Activated CD4-positive, alpha-beta T cell treated with anti-CD3 and anti-CD28 coated beads, Interleukin-2, amount 10 ng/mL, durations not matched to agents 7 days and 5 days (primary cell): ENCODE measurements around the gene TCF25. TPM values are rescaled to one million over a fixed set of nuclear protein-coding genes. Genes with fewer than 3 reads are reported as not detected.

ENCODE experiments used
- CTCF ChIA-PET: fragments of 350-600 bp; sonication (Branson Sonifier 250); formaldehyde crosslinking; loops from one replicate; lab custom pipeline; 2021; ENCODE audit warnings: antibody characterized with exemption; lab: Charles Lee
- POLR2A ChIA-PET: fragments of 350-600 bp; sonication (Branson Sonifier 250); formaldehyde crosslinking; loops from one replicate; lab custom pipeline; 2021; ENCODE audit warnings: antibody characterized with exemption; lab: Charles Lee
- DNase-seq: peaks from one replicate; pipeline ENCODE4 v3.0.0-alpha.2; 2020
- H3K27ac Mint-ChIP-seq: one replicate; pipeline ENCODE4 v1.8.0; 2021; ENCODE audit warnings: mild to moderate bottlenecking, moderate library complexity, mixed read lengths
- H3K27me3 Mint-ChIP-seq: one replicate; pipeline ENCODE4 v1.8.0; 2021; ENCODE audit warnings: mixed read lengths
- H3K36me3 Mint-ChIP-seq: one replicate; pipeline ENCODE4 v1.8.0; 2021; ENCODE audit warnings: low read depth, mixed read lengths
- H3K4me1 Mint-ChIP-seq: one replicate; pipeline ENCODE4 v1.8.0; 2021; ENCODE audit warnings: mixed read lengths
- H3K4me3 Mint-ChIP-seq: one replicate; pipeline ENCODE4 v1.8.0; 2021; ENCODE audit warnings: mild to moderate bottlenecking, moderate library complexity, mixed read lengths
- H3K9me3 Mint-ChIP-seq: one replicate; pipeline ENCODE4 v1.8.0; 2021; ENCODE audit warnings: mixed read lengths
- total RNA-seq, 2 experiments: library from RNA; stranded (reverse); gene quantifications; one replicate each; pipeline ENCODE4 v1.2.3, GENCODE V29; 2021

The TCF25 gene
- total RNA-seq, 2 experiments from 2014 or later: 148 to 168 TPM

DNA sequence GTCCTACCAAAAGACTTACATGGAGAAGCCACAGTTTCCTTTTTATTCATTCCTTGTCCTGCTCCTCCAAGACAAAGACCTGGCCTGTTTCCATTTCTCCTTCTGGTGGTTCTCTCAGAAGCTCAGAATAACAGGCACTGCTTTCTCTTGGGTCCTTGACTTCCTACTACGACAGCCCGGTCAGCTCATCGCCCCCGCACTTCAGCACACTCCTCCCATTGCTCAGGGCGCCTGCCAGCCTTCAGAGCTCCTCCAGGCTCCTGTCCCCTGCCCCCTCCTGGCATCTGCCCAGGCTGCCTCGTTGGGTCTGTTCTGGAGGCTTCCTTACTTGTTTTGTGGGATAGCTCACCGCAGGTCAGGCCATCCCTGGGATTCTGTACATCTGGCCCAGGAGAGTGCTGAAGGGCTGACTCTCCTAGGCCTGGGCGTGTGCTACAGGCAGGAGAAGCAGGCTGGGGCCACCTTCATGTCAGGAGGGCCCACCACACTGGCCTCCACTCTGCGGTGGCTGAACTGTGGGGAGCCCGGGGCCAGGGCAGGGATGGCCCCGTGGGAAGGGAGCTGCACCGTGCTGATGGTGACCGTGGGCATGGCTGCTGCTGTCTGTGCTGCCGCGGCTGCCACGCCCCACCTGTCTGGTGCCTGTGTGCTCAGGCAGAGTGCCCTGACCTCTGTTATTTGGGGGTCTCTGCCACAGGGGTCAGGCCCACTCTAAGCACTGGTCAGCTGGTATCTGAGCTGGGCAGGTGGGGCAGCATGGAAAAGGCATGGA, 17.7 kb downstream of the TCF25 start:
- H3K4me1 Mint-ChIP-seq: peaks cover 16% of the 10 kb centered on the region
- no peak overlapping the region for H3K27ac Mint-ChIP-seq
- no peaks in the 10 kb centered on the region for H3K9me3 Mint-ChIP-seq
- ChIA-PET POLR2A (no interaction called here), CTCF (interaction anchor here (1.1 to 1.5 kb wide), 2 partner anchors 13 to 20 kb away, joined by 3 read pairs; no protein-coding TSS in a partner anchor)
- no peaks in the 10 kb centered on the region for H3K27me3 Mint-ChIP-seq
- DNase-seq: no peak
- peaks cover 44% of the 10 kb centered on the region for H3K36me3 Mint-ChIP-seq
- H3K4me3 Mint-ChIP-seq: no peak overlapping the region

DNA sequence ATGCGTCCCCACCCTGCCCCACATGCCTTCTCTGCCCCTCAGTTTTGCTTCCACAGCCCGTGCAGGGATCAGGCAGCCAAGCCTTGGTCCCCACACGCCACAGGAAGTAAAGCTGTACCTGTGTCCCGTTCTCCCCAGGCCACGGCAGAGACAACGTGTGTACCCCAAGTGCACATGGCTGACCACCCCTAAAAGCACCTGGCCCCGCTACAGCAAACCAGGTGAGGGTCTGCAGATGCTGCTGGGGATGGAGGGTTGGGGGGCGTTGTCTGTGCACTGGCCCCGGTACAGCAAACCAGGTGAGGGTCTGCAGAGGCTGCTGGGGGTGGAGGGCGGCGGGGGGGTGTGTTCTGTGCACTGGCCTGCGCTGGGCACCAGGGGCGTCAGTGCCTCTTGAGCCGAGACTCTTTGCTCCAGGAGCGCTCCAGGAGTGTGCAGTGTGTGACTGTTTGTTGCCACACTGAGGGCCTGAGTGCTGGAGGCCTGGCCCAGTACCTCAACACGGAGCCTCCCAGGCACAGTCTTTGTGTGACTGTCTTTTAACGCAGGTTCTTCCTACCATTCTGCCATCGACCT, 18.8 kb downstream of the TCF25 start:
- Mint-ChIP-seq H3K27ac (no peak overlapping the region), H3K4me3 (no peak overlapping the region), H3K27me3 (no peaks in the 10 kb centered on the region), H3K4me1 (peaks cover 16% of the 10 kb centered on the region), H3K9me3 (no peaks in the 10 kb centered on the region), H3K36me3 (peaks cover 42% of the 10 kb centered on the region)
- CTCF ChIA-PET: no interaction called here
- POLR2A ChIA-PET: no interaction called here
- no peak for DNase-seq

DNA sequence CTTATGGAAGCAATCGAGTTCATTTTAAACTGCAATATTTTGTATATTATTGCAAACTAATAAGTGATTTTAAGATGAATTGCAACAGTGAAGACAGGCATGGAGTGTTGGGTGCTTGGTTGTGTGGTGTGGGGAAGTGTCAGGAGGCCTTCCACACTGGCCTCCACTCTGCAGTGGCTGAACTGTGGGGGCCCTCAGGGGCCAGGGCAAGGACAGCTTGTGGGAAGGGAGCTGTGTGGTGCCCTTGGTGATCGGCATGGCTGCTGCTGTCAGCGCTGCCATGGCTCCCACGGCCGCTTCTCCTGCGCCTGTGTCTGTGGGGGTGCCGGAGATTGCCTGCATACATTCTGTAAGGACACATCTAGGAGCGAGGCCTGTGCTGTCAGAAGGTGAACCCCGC, 19.2 kb downstream of the TCF25 start:
- peaks cover 37% of the 10 kb centered on the region for H3K36me3 Mint-ChIP-seq
- DNase-seq: no peak
- ChIA-PET POLR2A (no interaction called here), CTCF (no interaction called here)
- H3K4me3 Mint-ChIP-seq: no peak overlapping the region
- no peak overlapping the region for H3K27ac Mint-ChIP-seq
- H3K27me3 Mint-ChIP-seq: no peaks in the 10 kb centered on the region
- H3K9me3 Mint-ChIP-seq: no peaks in the 10 kb centered on the region
- peaks cover 14% of the 10 kb centered on the region for H3K4me1 Mint-ChIP-seq

DNA sequence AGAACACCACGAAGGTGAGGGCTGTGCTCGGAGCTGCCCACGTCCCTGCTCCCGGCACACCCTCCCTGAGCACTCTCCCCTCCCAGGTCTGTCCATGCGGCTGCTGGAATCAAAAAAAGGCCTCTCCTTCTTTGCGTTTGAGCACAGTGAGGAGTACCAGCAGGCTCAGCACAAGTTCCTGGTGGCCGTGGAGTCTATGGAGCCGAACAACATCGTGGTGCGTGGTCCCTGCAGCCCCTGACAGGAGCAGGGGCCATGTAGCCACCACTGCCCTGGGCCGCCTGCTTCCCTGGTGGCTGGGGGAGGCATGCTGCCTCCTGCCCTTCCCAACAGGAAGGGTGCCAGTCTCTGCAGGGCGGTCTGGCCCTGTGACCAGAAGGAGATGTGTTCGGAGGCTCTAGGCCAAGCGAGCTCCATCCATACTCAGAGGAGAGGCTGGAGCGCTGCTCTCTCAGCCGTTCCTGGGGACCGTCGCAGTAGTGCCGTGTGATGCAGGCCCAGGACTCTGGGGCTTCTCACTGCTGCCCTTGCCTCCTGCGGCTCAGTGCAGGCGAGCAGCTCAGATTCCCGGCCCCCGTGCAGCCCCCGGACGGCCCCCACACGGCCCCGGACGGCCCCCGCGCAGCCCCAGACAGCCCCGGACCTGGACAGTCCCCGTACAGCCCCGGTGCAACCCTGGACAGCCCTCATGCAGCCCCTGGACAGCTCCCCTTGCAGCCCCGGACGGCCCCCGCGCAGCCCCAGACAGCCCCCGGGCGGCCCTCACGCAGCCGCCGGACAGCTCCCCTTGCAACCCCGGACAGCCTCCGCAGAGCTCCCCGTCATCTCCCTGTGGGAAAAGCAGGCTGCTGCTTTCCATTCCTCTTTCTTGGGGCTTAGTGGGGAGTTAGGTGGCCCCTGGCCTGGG, 20.5 kb downstream of the TCF25 start:
- no peak for DNase-seq
- ChIA-PET POLR2A (no interaction called here), CTCF (interaction anchor here (1.5 kb wide), 1 partner anchor 13 kb away, joined by 3 read pairs; no protein-coding TSS in a partner anchor)
- Mint-ChIP-seq H3K27me3 (no peaks in the 10 kb centered on the region), H3K36me3 (peaks cover 37% of the 10 kb centered on the region), H3K27ac (no peak overlapping the region), H3K4me1 (peaks cover 13% of the 10 kb centered on the region), H3K4me3 (no peak overlapping the region), H3K9me3 (no peaks in the 10 kb centered on the region)

DNA sequence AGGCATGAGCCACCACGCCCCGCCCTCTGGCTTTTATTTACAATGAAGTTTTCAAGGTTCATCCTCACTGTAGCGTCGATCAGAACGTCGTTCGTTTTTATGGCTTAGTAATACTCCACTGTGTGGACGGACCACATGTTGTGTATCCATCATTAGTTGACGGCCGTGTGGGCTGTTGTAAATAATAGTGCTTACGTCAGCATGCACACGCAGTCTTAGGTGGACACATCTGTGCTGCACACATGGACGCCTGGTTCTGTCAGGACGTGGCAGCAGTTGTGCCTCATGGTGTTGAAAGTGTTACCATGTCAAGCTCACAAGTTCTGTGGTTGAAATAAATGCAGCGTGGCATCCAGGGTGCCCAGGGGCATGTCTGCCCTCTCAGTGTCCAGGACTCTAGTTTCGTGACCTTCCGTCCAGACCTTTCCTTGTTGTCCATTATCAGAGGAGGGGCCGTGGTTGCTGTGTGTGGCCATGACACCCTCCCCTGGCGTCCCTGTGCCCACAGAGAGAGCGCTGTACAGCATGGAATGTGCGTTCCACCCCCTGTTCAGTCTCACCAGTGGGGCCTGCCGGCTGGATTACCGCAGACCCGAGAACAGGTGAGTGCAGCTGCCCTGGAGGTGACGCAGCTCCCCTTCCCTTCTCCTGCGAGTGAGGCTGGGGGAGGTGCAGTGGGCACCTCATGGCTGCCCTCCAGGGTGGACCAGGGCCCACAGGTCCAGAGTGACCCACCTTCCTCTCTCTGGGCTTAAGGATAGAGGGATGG, 22.3 kb downstream of the TCF25 start:
- DNase-seq: no peak
- no peaks in the 10 kb centered on the region for H3K27me3 Mint-ChIP-seq
- no peak overlapping the region for H3K27ac Mint-ChIP-seq
- H3K4me1 Mint-ChIP-seq: peaks cover 3% of the 10 kb centered on the region
- peaks cover 37% of the 10 kb centered on the region for H3K36me3 Mint-ChIP-seq
- POLR2A ChIA-PET: no interaction called here
- no peaks in the 10 kb centered on the region for H3K9me3 Mint-ChIP-seq
- CTCF ChIA-PET: interaction anchor here (1.4 kb wide), 1 partner anchor 15 kb away, joined by 4 read pairs; no protein-coding TSS in a partner anchor
- no peak overlapping the region for H3K4me3 Mint-ChIP-seq

DNA sequence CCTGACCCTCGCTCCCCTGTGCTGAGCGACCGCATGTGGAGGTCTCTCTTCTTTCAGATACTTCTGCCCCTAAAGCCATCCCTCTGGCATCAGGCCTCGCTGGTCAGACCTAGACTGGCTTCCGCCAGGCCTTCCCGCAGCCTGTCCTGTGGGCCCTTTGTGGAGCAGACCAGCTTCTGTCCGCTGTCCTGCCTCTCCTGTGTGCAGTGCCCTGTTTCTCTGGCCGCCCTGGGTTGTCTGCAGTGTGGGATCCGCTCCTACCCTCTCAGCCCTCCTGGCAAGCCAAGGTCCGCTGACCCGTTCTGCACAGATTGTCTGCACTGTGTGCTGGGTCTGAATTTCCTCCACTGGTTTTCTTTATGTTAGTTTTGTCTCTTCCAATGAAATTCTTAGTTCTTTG, 23.8 kb downstream of the TCF25 start:
- Mint-ChIP-seq H3K9me3 (no peaks in the 10 kb centered on the region), H3K4me1 (no peaks in the 10 kb centered on the region), H3K4me3 (no peak overlapping the region), H3K27ac (no peak overlapping the region), H3K36me3 (peaks cover 33% of the 10 kb centered on the region), H3K27me3 (no peaks in the 10 kb centered on the region)
- no peak for DNase-seq
- CTCF ChIA-PET: interaction anchor here (0.7 to 1.0 kb wide), 4 partner anchors 11 to 24 kb away, joined by 3 to 7 read pairs (median 3); partner anchors contain the start of gene TCF25
- POLR2A ChIA-PET: no interaction called here

DNA sequence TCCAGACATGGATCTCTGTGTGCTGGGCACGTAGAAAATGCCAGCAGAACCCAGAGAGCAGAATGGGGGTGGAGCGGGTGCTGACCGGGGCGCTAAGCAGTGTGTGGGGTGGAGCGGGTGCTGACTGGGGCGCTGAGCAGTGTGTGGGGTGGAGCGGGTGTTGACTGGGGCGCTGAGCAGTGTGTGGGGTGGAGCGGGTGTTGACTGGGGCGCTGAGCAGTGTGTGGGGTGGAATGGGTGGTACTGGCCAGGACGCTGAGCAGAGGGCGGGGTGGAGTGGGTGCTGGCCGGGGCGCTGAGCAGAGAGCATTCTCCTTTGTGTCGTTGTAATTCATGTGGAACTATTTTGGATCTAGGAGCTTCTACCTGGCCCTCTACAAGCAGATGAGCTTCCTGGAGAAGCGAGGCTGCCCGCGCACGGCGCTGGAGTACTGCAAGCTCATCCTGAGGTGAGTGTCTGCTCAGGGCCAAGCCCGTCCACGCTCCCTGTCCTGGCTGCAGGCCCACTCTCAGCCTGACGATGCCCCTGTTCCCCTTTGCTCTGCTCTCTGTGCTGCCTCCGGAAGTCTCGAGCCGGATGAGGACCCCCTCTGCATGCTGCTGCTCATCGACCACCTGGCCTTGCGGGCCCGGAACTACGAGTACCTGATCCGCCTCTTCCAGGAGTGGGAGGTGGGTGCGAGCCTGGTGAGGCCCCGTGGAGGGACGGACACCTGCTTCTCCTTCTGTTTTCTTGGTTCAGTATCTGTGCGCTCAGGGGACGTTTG, 25.0 kb downstream of the TCF25 start:
- Mint-ChIP-seq H3K4me1 (no peaks in the 10 kb centered on the region), H3K27me3 (no peaks in the 10 kb centered on the region), H3K9me3 (no peaks in the 10 kb centered on the region), H3K27ac (no peak overlapping the region), H3K4me3 (no peak overlapping the region), H3K36me3 (peaks cover 27% of the 10 kb centered on the region)
- POLR2A ChIA-PET: interaction anchor here (0.5 kb wide), 1 partner anchor 10 kb away, joined by 3 read pairs; no protein-coding TSS in a partner anchor
- DNase-seq: no peak
- CTCF ChIA-PET: interaction anchor here (2.1 kb wide), 1 partner anchor 12 kb away, joined by 8 read pairs; no protein-coding TSS in a partner anchor

DNA sequence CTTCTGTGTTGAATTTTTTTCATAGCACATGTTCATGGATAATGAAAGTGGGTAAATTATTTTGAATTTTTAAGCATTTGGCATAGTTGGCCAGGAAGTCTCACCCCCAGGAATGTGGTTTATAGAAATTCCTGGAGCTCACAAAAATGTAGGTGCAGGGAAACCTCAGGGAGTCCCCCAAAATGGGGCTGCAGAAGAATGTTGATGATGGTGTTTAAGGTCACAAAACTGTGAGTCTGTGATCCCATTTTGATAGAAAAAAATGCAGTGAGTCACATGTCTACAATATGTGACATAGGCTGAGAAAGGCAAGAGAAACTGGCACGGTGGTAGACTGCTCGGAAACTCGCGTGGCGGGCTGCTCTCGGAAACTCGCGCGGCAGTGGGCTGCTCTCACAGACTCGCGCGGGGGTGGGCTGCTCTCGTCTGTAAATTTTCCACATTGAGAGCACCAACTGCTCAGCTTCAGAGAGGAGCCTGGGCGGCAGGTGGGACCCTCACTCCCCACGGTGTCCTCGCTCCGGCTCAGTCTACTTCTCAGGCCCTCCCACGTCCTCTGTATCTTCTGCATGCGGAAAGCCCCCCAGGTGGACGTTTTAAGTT, 26.6 kb downstream of the TCF25 start:
- Mint-ChIP-seq H3K27me3 (no peaks in the 10 kb centered on the region), H3K27ac (no peak overlapping the region), H3K36me3 (peaks cover 23% of the 10 kb centered on the region), H3K4me3 (no peak overlapping the region), H3K9me3 (no peaks in the 10 kb centered on the region), H3K4me1 (no peaks in the 10 kb centered on the region)
- DNase-seq: no peak
- ChIA-PET CTCF (interaction anchor here (2.1 kb wide), 1 partner anchor 10 kb away, joined by 8 read pairs; no protein-coding TSS in a partner anchor), POLR2A (no interaction called here)

DNA sequence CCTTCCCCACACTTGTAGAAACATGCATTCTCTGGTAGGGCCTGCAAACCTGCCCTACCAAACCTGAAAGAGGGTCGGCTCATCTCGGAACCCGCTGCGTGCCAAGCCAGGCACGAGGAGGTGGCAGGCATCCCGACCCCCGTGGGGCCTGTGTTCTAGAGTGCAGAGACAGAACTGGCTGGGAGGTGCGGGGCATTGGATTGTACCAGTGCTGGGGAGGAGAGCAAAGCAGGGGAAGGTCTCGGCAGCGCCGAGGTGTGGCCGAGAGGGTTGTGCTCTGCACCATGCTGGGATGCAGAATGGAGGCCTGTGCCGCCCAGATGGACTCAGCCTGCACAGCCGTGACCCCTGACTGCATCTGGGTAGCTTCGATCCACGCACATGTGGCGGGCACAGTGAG, 27.5 kb downstream of the TCF25 start:
- H3K4me1 Mint-ChIP-seq: no peaks in the 10 kb centered on the region
- ChIA-PET POLR2A (no interaction called here), CTCF (no interaction called here)
- H3K36me3 Mint-ChIP-seq: peaks cover 23% of the 10 kb centered on the region
- no peak for DNase-seq
- no peak overlapping the region for H3K27ac Mint-ChIP-seq
- no peaks in the 10 kb centered on the region for H3K9me3 Mint-ChIP-seq
- no peak overlapping the region for H3K4me3 Mint-ChIP-seq
- no peaks in the 10 kb centered on the region for H3K27me3 Mint-ChIP-seq

DNA sequence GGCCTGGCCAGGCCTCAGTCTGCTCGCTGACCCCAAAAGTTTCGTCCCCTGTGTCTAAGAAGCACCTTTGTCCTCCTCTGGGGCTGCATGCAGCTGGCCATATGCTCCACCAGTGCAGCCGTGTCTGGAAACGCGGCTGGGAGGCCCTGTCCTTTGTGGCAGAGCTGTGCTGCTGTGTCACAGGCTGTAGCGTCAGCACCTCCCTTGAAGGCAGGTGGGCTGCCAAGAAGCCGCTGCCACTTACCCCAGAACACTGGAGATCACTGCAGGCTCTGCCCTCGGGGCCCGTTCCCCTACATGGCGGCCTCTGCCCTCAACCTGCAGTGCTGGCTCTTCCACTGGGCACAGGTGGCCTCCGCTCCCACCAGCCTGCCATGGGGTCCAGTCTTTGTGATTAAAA, 29.6 kb downstream of the TCF25 start:
- Mint-ChIP-seq H3K4me3 (no peak overlapping the region), H3K27ac (no peak overlapping the region), H3K9me3 (no peaks in the 10 kb centered on the region), H3K36me3 (peaks cover 35% of the 10 kb centered on the region), H3K4me1 (no peaks in the 10 kb centered on the region), H3K27me3 (no peaks in the 10 kb centered on the region)
- POLR2A ChIA-PET: no interaction called here
- no peak for DNase-seq
- CTCF ChIA-PET: no interaction called here

DNA sequence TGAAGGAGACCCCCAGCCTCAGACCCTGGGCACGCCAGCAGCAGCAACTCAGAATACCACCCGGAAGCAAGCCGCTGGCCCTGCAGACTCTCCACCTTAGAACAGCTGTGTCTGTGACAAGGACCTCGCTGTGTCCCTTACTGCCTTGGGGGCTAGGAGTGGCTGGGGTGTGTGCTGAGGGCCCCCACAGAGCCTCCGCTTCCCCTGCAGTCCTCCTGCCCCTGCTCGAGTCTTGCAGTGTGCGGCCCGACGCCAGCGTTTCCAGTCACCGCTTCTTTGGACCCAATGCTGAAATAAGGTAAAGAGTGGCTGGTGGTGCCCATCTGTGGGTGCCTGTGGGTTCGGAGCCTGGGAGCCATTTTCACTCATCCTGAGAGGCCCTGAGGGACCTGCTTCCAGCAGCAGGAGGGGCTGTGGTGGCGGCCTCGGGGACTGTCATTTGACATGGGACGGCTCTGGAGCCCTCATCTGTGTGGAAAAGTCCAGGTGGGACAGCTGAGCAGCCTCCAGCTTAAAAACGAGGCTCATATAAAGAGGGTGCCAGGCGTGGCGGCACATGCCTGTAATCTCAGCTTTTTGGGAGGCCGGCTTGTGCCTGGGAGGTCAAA, 30.6 kb downstream of the TCF25 start:
- Mint-ChIP-seq H3K4me1 (no peaks in the 10 kb centered on the region), H3K36me3 (peaks cover 33% of the 10 kb centered on the region), H3K4me3 (no peak overlapping the region), H3K27me3 (no peaks in the 10 kb centered on the region), H3K9me3 (no peaks in the 10 kb centered on the region), H3K27ac (no peak overlapping the region)
- CTCF ChIA-PET: interaction anchor here (1.0 kb wide), 1 partner anchor 13 kb away, joined by 3 read pairs; no protein-coding TSS in a partner anchor
- no peak for DNase-seq
- POLR2A ChIA-PET: no interaction called here
